Loucy (cell line): ENCODE results near the gene VWA3A.
A peak's percentile ranks its signal among the peaks of the same experiment; 100 is the strongest.

ENCODE experiments used
- H2AFZ ChIP-seq: fragments of 200-600 bp; sonication (generic); 2 replicates; pipeline ENCODE4 v1.6.0; 2016; ENCODE audit warnings: antibody characterized with exemption, mild to moderate bottlenecking, low read length, moderate library complexity
- H3F3A ChIP-seq: fragments of 200-600 bp; 2 replicates; pipeline ENCODE4 v1.6.0; 2016; ENCODE audit warnings: antibody characterized with exemption, low read depth, mild to moderate bottlenecking
- H3K27me3 ChIP-seq: fragments of 200-600 bp; sonication (generic); 2 replicates; pipeline ENCODE4 v1.6.1; 2014; ENCODE audit warnings: low read length, mild to moderate bottlenecking; ENCODE audit not compliant: insufficient read depth, poor library complexity, severe bottlenecking
- H3K36me3 ChIP-seq: fragments of 200-600 bp; sonication (generic); 2 replicates; pipeline ENCODE4 v1.6.1; 2016; ENCODE audit warnings: low read length; ENCODE audit not compliant: insufficient read depth
- H3K4me1 ChIP-seq: fragments of 200-600 bp; sonication (generic); 2 replicates; pipeline ENCODE4 v1.5.1; 2014; ENCODE audit warnings: low read length, mild to moderate bottlenecking; ENCODE audit not compliant: insufficient read depth, poor library complexity, severe bottlenecking
- H3K4me2 ChIP-seq: fragments of 200-600 bp; sonication (generic); 2 replicates; pipeline ENCODE4 v1.6.0; 2014; ENCODE audit warnings: antibody characterized with exemption, low read length, low read depth, mild to moderate bottlenecking; ENCODE audit not compliant: poor library complexity, severe bottlenecking
- H3K4me3 ChIP-seq: fragments of 200-600 bp; sonication (generic); 2 replicates; pipeline ENCODE4 v1.5.1; 2014; ENCODE audit warnings: low read length, mild to moderate bottlenecking, mixed read lengths; ENCODE audit not compliant: poor library complexity, severe bottlenecking
- H3K79me2 ChIP-seq: fragments of 200-600 bp; sonication (generic); 2 replicates; pipeline ENCODE4 v1.6.1; 2014; ENCODE audit warnings: low read length; ENCODE audit not compliant: insufficient read depth
- H3K9ac ChIP-seq: fragments of 200-600 bp; sonication (generic); 2 replicates; pipeline ENCODE4 v1.6.0; 2014; ENCODE audit warnings: mild to moderate bottlenecking, low read depth, low read length, moderate library complexity; ENCODE audit not compliant: poor library complexity, severe bottlenecking
- H3K9me2 ChIP-seq: fragments of 200-600 bp; sonication (generic); replicated peaks from 2 replicates; pipeline ENCODE4 v1.6.1; 2016; ENCODE audit warnings: low read depth, low read length, mixed read lengths
- H3K9me3 ChIP-seq: fragments of 200-600 bp; sonication (generic); 2 replicates; pipeline ENCODE4 v1.6.1; 2014; ENCODE audit warnings: mild to moderate bottlenecking, antibody characterized with exemption, low read length, low read depth; ENCODE audit not compliant: insufficient read depth
- H4K20me1 ChIP-seq: fragments of 200-600 bp; sonication (generic); 2 replicates; pipeline ENCODE4 v1.6.0; 2014; ENCODE audit warnings: antibody characterized with exemption, low read length, mild to moderate bottlenecking; ENCODE audit not compliant: insufficient read depth, poor library complexity, severe bottlenecking
- EZH2phosphoT487 ChIP-seq: fragments of 200-600 bp; IDR thresholded peaks from 2 replicates; pipeline ENCODE4 v1.6.1; 2018; ENCODE audit warnings: antibody characterized with exemption, mild to moderate bottlenecking, moderate library complexity, borderline replicate concordance
- TF ChIP-seq, protein P1 (sequence below): fragments of 200-600 bp; sonication (generic); conservative IDR thresholded peaks from 2 replicates; pipeline ENCODE4 v1.5.1; 2014; ENCODE audit warnings: mild to moderate bottlenecking, antibody characterized with exemption, low read length

The VWA3A gene

GRCh38 chr16:22077700-22078313, 14.5 kb upstream of the VWA3A start:
- H3K9me2 ChIP-seq, result no peaks in the 10 kb centered on the region
- H4K20me1 ChIP-seq, result no peaks in the 10 kb centered on the region
- H3K36me3 ChIP-seq, result no peaks in the 10 kb centered on the region
- no peak overlapping the region for H3K4me3 ChIP-seq
- TF ChIP-seq EZH2phosphoT487, result no peak
- TF ChIP-seq, protein P1, sequence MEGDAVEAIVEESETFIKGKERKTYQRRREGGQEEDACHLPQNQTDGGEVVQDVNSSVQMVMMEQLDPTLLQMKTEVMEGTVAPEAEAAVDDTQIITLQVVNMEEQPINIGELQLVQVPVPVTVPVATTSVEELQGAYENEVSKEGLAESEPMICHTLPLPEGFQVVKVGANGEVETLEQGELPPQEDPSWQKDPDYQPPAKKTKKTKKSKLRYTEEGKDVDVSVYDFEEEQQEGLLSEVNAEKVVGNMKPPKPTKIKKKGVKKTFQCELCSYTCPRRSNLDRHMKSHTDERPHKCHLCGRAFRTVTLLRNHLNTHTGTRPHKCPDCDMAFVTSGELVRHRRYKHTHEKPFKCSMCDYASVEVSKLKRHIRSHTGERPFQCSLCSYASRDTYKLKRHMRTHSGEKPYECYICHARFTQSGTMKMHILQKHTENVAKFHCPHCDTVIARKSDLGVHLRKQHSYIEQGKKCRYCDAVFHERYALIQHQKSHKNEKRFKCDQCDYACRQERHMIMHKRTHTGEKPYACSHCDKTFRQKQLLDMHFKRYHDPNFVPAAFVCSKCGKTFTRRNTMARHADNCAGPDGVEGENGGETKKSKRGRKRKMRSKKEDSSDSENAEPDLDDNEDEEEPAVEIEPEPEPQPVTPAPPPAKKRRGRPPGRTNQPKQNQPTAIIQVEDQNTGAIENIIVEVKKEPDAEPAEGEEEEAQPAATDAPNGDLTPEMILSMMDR, result peak; percentile 93
- H3K79me2 ChIP-seq, result no peaks in the 10 kb centered on the region
- no peaks in the 10 kb centered on the region for H3F3A ChIP-seq
- H3K27me3 ChIP-seq, result no peaks in the 10 kb centered on the region
- no peak overlapping the region for H2AFZ ChIP-seq
- H3K4me1 ChIP-seq, result no peaks in the 10 kb centered on the region
- H3K9me3 ChIP-seq, result no peaks in the 10 kb centered on the region
- no peak overlapping the region for H3K9ac ChIP-seq
- H3K4me2 ChIP-seq, result no peak overlapping the region

GRCh38 chr16:22078656-22079055, 13.7 kb upstream of the VWA3A start:
- no peaks in the 10 kb centered on the region for H3K9me2 ChIP-seq
- H3K36me3 ChIP-seq, result no peaks in the 10 kb centered on the region
- no peaks in the 10 kb centered on the region for H4K20me1 ChIP-seq
- no peaks in the 10 kb centered on the region for H3F3A ChIP-seq
- no peak overlapping the region for H3K4me2 ChIP-seq
- H2AFZ ChIP-seq, result no peak overlapping the region
- no peaks in the 10 kb centered on the region for H3K4me1 ChIP-seq
- H3K9ac ChIP-seq, result no peak overlapping the region
- H3K4me3 ChIP-seq, result no peak overlapping the region
- no peaks in the 10 kb centered on the region for H3K27me3 ChIP-seq
- H3K9me3 ChIP-seq, result no peaks in the 10 kb centered on the region
- H3K79me2 ChIP-seq, result no peaks in the 10 kb centered on the region
- TF ChIP-seq, protein P1, result no peak
- TF ChIP-seq EZH2phosphoT487, result no peak

- H3K9me2 ChIP-seq, result no peaks in the 10 kb centered on the region
- no peaks in the 10 kb centered on the region for H3K79me2 ChIP-seq
- TF ChIP-seq EZH2phosphoT487, result no peak
- TF ChIP-seq, protein P1, result no peak
- no peaks in the 10 kb centered on the region for H3F3A ChIP-seq
- no peaks in the 10 kb centered on the region for H3K36me3 ChIP-seq
- no peak overlapping the region for H3K4me2 ChIP-seq
- H3K4me3 ChIP-seq, result no peak overlapping the region
- no peaks in the 10 kb centered on the region for H3K27me3 ChIP-seq
- no peak overlapping the region for H3K9ac ChIP-seq
- H3K9me3 ChIP-seq, result no peaks in the 10 kb centered on the region
- H2AFZ ChIP-seq, result no peak overlapping the region
- H3K4me1 ChIP-seq, result no peaks in the 10 kb centered on the region
- H4K20me1 ChIP-seq, result no peaks in the 10 kb centered on the region
These were observed 11.3 kb upstream of the VWA3A start for GRCh38 chr16:22081050-22081449.
